ENCODE data around the gene REC8. TPM values are rescaled to one million over a fixed set of nuclear protein-coding genes. Genes with fewer than 3 reads are reported as not detected.

REC8 gene
- total and polyA plus RNA-seq, 2 of the 13 experiments (the other 11 are each of a cell fraction or from before 2014, with no cell fraction given) = 3.4 to 14.7 TPM

- no peak overlapping the region for H3K4me2 ChIP-seq (ENCODE audit: low read depth, low read length)
- no peaks in the 10 kb centered on the region for H3K27me3 ChIP-seq (ENCODE audit: control insufficient read depth in 1 of 2, insufficient read depth in 2 of 2, low read length in 2 of 2)
- intact Hi-C loops (cut with micrococcal nuclease; ENCODE audit: unreplicated experiment) (no loop called here), in situ Hi-C loops (cut with HindIII; ENCODE audit: extremely low pct_ligation_motif_present, low pct_unique_long_range_greater_than_20kb) (no loop called here)
- peaks cover 6% of the 10 kb centered on the region for H3K4me1 ChIP-seq (ENCODE audit: insufficient read depth, low read length)
- H3K36me3 ChIP-seq (replicated peaks in 1 of 2; ENCODE audit: control insufficient read depth in 1 of 2, insufficient read depth in 2 of 2, low read length in 2 of 2) = peaks cover 84 to 96% of the 10 kb centered on the region in 2 experiments
- no TSS peak for BruUV-seq (replicated peaks)
- DNase-seq (ENCODE audit: low spot score) (no peak), ATAC-seq (no peak; the same call in 2 of the 3 replicates), FAIRE-seq (no peak)
- TF ChIP-seq SSRP1 (CRISPR knock-in tag; IDR thresholded peaks at IDR 0.05) = 0 out of 2 replicates have a peak, but pooled peaks have one; percentile 34
- peak; percentile 66; the same call in 1 of the 2 replicates for TF ChIP-seq PAF1 (CRISPR knock-in tag; IDR thresholded peaks at IDR 0.05)
- 0 out of 2 replicates have a peak, but pooled peaks have one; percentile 15 for TF ChIP-seq ZNF34 (CRISPR knock-in tag; IDR thresholded peaks at IDR 0.05; ENCODE audit: borderline replicate concordance)
- 0 out of 2 replicates have a peak, but pooled peaks have one; percentile 3 for TF ChIP-seq BORCS8-MEF2B (CRISPR knock-in tag; IDR thresholded peaks at IDR 0.05)
- TF ChIP-seq DNMT3B (CRISPR knock-in tag; conservative IDR thresholded peaks at IDR 0.05) = no peak
- TF ChIP-seq MXD3 (CRISPR knock-in tag; IDR thresholded peaks at IDR 0.05) = 0 out of 2 replicates have a peak, but pooled peaks have one; percentile 17
- TF ChIP-seq POLR2A (IDR thresholded peaks at IDR 0.05; ENCODE audit: insufficient read depth in 1 of 2, low read depth in 2 of 2, low read length in 2 of 2) = 0 out of 4 replicates have a peak, but pooled peaks of 1 of the 2 experiments have one; percentile 11
- TF ChIP-seq RBFOX2 (IDR thresholded peaks at IDR 0.05; ENCODE audit: low read depth, low read length) = peak; percentile 47; the same call in 1 of the 2 replicates
- no peak for TF ChIP-seq ZFP37 (CRISPR knock-in tag; IDR thresholded peaks at IDR 0.05; ENCODE audit: borderline replicate concordance)
- TF ChIP-seq THAP7 (CRISPR knock-in tag; IDR thresholded peaks at IDR 0.05) = 0 out of 2 replicates have a peak, but pooled peaks have one; percentile 30
- TF ChIP-seq ATF1 (CRISPR knock-in tag; IDR thresholded peaks at IDR 0.05) = no peak
- peak; percentile 36 for TF ChIP-seq RBM22 (optimal IDR thresholded peaks at IDR 0.05; ENCODE audit: low read length)
- H4K20me1 ChIP-seq (ENCODE audit: insufficient read depth, low read length) = no peaks in the 10 kb centered on the region
- no peak overlapping the region for H3K9ac ChIP-seq (ENCODE audit: insufficient read depth, low read depth, low read length)
- H3K27ac ChIP-seq (ENCODE audit: extremely low read length, insufficient read depth, low read length) = no peak overlapping the region
- H3K79me2 ChIP-seq (ENCODE audit: insufficient read depth, low read length) = peaks cover 6% of the 10 kb centered on the region
- no peak overlapping the region for H3K4me3 ChIP-seq (replicated peaks in 1 of 3; ENCODE audit: insufficient read depth in 1 of 3, low read depth in 2 of 3, low read length in 3 of 3)
- ChIA-PET POLR2A (interaction anchor here (1.0 to 8.1 kb wide), 7 partner anchors 13 to 124 kb away, joined by 3 to 53 read pairs (median 13); partner anchors contain the start of genes CHMP4A, IRF9, PCK2 and PSME2), CTCF (ENCODE audit: low intra/inter-chr PET ratio, low total read pairs) (no interaction called here)
- no peaks in the 10 kb centered on the region for H3K9me3 ChIP-seq (ENCODE audit: low read length)
- WGBS (ENCODE audit: low lambda C conversion rate) = 98% methylated on average over 14 of the region's 14 CpGs
- no peak overlapping the region for H2AFZ ChIP-seq (ENCODE audit: low read length)
These were observed 10.4 kb downstream of the REC8 start for GRCh38 chr14:24182110-24182882.

Data from HepG2 (cell line).